Left lung (tissue), 10 donors: ENCODE measurements around the gene NAT9. TPM values are rescaled to one million over a fixed set of nuclear protein-coding genes. Genes with fewer than 3 reads are reported as not detected.

Source experiments
- ATAC-seq: fragments of 200-7000 bp; cut with Tn5 transposase; one replicate; pipeline ENCODE4 v1.9.1; 2020; ENCODE audit warnings: moderate library complexity
- DNase-seq, 4 donors: peaks; one replicate each; pipeline ENCODE4 v3.0.0-alpha.2; 2013 to 2020
- H3K27ac ChIP-seq, 2 donors: fragments of 200-600 bp; sonication (generic) in 1 of 2; one replicate each; pipeline versions ENCODE4 v1.5.0 to v1.8.0; 2020 to 2021
- H3K27me3 ChIP-seq, 2 donors: fragments of 200-600 bp; sonication (generic) in 1 of 2; one replicate each; pipeline versions ENCODE4 v1.5.0 to v1.8.0; 2020 to 2021
- H3K36me3 ChIP-seq, 2 donors: fragments of 200-600 bp; sonication (generic) in 1 of 2; one replicate each; pipeline versions ENCODE4 v1.5.0 to v1.8.0; 2020 to 2021
- H3K4me1 ChIP-seq, 2 donors: fragments of 200-600 bp; one replicate each; pipeline ENCODE4 v1.8.0; 2021
- H3K4me3 ChIP-seq, 2 donors: fragments of 200-600 bp; sonication (generic) in 1 of 2; one replicate each; pipeline versions ENCODE4 v1.5.0 to v1.8.0; 2020 to 2021; ENCODE audit warnings: mild to moderate bottlenecking in 1 of 2
- H3K9me3 ChIP-seq, 2 donors: fragments of 200-600 bp; sonication (generic) in 1 of 2; one replicate each; pipeline versions ENCODE4 v1.5.0 to v1.8.0; 2020 to 2021
- CTCF ChIP-seq, 2 donors: fragments of 200-600 bp; sonication (generic) in 1 of 2; IDR thresholded peaks; one replicate each; pipeline versions ENCODE4 v1.5.0 to v1.8.0; 2021; ENCODE audit warnings: antibody characterized with exemption in 2 of 2
- intact Hi-C, 2 donors: fragments of 100-400 bp; cut with DNase I; formaldehyde crosslinking; loops; one replicate each; pipeline versions ENCODE4 v1.11.2 to v1.14.2; 2022
- polyA plus RNA-seq, 6 donors: library from polyadenylated mRNA; unstranded; fragments of 120-200 nt; gene quantifications; one replicate each; pipeline ENCODE4 v1.2.1, GENCODE V29; 2013; ENCODE audit not compliant: insufficient read length in 6 of 6
- total RNA-seq, 2 donors: library from RNA; stranded (reverse); fragmentation: NEBNext Ultra II Directional; extraction: Animal tissue kit (Norgen Biotek cat#: 25700); gene quantifications; one replicate each; pipeline ENCODE4 v1.2.1, GENCODE V29; 2021
- donor health status: DM: no; HTN: yes; CAD: no.
- donor health status: DM: no; HTN: no; CAD: no.

Gene NAT9
- total and polyA plus RNA-seq, 8 donors: 40.3 to 52.8 (median 45.5) TPM

GRCh38 chr17:74784125-74784810, 8.1 kb upstream of the NAT9 start:
- Histone ChIP-seq H3K4me3 (no peak overlapping the region), H3K4me1 (peaks cover 0 to 32% of the 10 kb centered on the region in 2 donors), H3K9me3 (no peaks in the 10 kb centered on the region), H3K27ac (no peak overlapping the region), H3K36me3 (peaks cover 0 to 50% of the 10 kb centered on the region in 2 donors), H3K27me3 (no peaks in the 10 kb centered on the region)
- TF ChIP-seq CTCF (IDR thresholded peaks at IDR 0.05): no peak
- ATAC-seq (no peak), DNase-seq (no peak)
- intact Hi-C loops: no loop called here

- intact Hi-C loops: no loop called here
- Histone ChIP-seq H3K4me3 (no peak overlapping the region), H3K36me3 (peaks cover 0 to 33% of the 10 kb centered on the region in 2 donors), H3K27me3 (no peaks in the 10 kb centered on the region), H3K27ac (no peak overlapping the region), H3K9me3 (no peaks in the 10 kb centered on the region), H3K4me1 (peaks cover 0 to 49% of the 10 kb centered on the region in 2 donors)
- no peak for TF ChIP-seq CTCF (IDR thresholded peaks at IDR 0.05)
- DNase-seq (no peak), ATAC-seq (no peak)
Observed at GRCh38 chr17:74782571-74782970, 6.4 kb upstream of the NAT9 start.

GRCh38 chr17:74780443-74781238, 4.5 kb upstream of the NAT9 start:
- H3K27ac ChIP-seq: peak overlapping the region in 1 of 2 donors; percentile 74
- H3K36me3 ChIP-seq: peaks cover 0 to 26% of the 10 kb centered on the region in 2 donors
- H3K4me3 ChIP-seq: no peak overlapping the region
- H3K9me3 ChIP-seq: no peaks in the 10 kb centered on the region
- no peaks in the 10 kb centered on the region for H3K27me3 ChIP-seq
- ATAC-seq (no peak), DNase-seq (no peak)
- peaks cover 6 to 51% of the 10 kb centered on the region in 2 donors for H3K4me1 ChIP-seq
- no peak for TF ChIP-seq CTCF (IDR thresholded peaks at IDR 0.05)
- intact Hi-C loops: no loop called here

DNA sequence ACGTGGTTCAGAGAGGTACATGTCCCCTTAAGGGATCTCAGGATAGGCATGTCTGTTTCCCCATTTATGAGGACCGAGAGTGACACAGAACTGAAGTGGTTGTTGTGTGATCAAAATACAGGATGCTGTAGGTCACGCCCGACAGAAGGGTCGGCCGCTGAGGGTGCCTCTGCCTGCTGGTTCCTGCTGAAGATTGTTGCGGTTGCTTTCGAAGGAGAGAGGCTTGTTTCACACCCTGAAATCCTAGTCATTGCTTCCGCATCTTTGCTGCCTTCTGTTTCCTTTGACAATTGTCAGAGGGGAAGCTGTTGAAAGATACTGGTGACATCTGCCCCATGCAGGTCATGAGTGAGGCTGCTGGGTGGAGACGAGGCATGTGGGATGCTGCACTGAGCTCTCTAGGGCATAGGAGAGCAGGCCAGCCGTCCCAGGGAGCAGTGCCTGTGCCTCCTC, 3.8 kb upstream of the NAT9 start:
- H3K36me3 ChIP-seq: peaks cover 0 to 20% of the 10 kb centered on the region in 2 donors
- H3K4me1 ChIP-seq: peaks cover 13 to 58% of the 10 kb centered on the region in 2 donors
- no peak overlapping the region for H3K4me3 ChIP-seq
- TF ChIP-seq CTCF (IDR thresholded peaks at IDR 0.05): no peak
- H3K27me3 ChIP-seq: no peaks in the 10 kb centered on the region
- intact Hi-C loops: no loop called here
- no peaks in the 10 kb centered on the region for H3K9me3 ChIP-seq
- DNase-seq (peak in 2 of 4 donors; percentile 81 to 83), ATAC-seq (peak; percentile 51)
- H3K27ac ChIP-seq: peak overlapping the region in 1 of 2 donors; percentile 74

- peak overlapping the region; percentile 33 to 74 for H3K27ac ChIP-seq
- H3K4me1 ChIP-seq: peaks cover 17 to 63% of the 10 kb centered on the region in 2 donors
- peaks cover 0 to 20% of the 10 kb centered on the region in 2 donors for H3K36me3 ChIP-seq
- ATAC-seq: no peak
- H3K4me3 ChIP-seq: no peak overlapping the region
- no peaks in the 10 kb centered on the region for H3K27me3 ChIP-seq
- DNase-seq: no peak
- TF ChIP-seq CTCF (IDR thresholded peaks at IDR 0.05): no peak
- intact Hi-C loops: no loop called here
- no peaks in the 10 kb centered on the region for H3K9me3 ChIP-seq
Observed at GRCh38 chr17:74779501-74779900, 3.4 kb upstream of the NAT9 start.
